Stimulated activated naive CD8-positive, alpha-beta T cell treated with anti-CD3 and anti-CD28 coated beads, Interleukin-15, Interleukin-2, amounts not matched to agents 100 U/mL and 50 U/mL, for 24 hours (primary cell): ENCODE data around the gene TWF2.
A peak's percentile ranks its signal among the peaks of the same experiment; 100 is the strongest.

Source experiments
- ATAC-seq: fragments of 150-1000 bp; cut with Tn5 transposase; one replicate; pipeline ENCODE4 v1.10.0; 2021
- DNase-seq: peaks from one replicate; pipeline ENCODE4 v3.0.0; 2021

Gene TWF2

DNA sequence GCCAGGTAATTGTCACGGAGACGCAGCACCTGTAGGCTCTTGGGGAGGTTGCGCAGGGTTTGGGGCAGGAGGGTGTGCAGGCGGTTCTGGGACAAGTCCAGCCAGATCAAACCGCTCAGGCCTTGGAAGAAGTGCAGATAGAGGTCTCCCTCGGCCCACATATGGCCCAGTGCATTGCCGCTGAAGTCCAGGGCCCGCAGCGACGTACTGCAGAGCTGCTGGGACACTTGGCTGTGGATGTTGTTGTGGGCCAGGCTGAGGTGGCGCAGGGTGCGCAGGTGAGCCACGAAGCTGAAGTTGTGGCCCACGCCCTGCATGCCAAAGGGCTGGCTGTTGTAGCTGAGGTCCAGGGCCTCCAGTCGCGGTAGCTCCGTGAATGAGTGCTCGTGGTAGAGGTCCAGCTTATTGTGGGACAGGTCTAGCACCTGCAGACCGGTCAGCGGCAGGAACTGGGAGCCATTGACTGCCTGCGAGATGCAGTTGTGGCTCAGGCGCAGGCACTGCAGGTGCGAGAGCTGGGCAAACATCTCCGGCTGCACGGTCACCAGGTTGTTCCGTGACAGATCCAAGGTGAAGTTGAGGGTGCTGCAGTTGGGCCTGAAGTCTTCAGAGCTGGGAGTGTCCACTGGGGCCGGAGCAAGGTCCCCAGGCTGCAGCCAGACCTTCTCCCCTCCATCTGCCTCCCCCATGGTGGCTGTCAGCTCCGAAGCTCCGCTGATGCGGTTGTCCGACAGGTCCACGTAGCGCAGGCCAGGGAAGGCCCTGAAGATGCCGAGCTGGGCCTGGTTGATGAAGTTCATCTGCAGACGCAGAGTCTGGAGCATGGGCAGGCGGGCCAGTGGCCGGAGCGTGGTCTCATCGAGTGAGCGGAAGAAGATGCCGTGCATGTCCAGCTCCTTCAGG, 16.4 kb downstream of the TWF2 start:
- no peak for ATAC-seq
- no peak for DNase-seq

GRCh38 chr3:52221563-52222318, 17.2 kb downstream of the TWF2 start:
- no peak for DNase-seq
- ATAC-seq: no peak

- ATAC-seq (no peak), DNase-seq (no peak)
Observed at GRCh38 chr3:52221141-52221562, 17.8 kb downstream of the TWF2 start.

DNA sequence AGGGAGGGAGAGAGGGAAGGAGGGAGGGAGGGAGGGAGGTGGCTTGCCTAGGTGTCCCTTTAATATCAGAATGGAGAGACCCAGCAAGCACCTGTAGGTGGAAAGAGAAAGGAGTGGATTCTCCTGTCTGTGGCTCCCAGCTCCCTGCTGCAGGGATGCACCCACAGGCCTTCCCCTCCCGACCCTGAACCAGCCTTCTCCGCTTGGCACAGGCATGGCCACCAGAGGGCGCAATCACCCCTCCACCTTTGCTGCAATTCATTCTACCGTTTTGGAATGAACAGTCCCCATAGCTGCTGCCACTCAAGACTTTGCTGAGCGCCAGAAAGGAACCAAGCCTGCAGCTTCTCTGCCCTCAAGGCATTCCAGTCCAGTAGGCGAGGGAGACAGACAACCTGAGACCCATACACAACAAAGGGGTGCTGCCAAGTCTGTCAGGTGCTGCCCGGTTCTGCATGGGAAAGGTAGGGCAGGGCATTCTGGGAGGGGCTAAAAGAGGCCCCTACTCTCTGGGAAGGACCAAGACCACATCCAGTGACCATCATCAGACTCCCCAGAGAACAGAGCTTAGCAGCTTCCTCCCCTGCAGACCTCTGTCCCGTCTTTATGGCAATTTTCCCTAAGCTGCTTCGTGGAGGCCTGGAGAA, 18.5 kb downstream of the TWF2 start:
- DNase-seq (peak; percentile 93), ATAC-seq (peak; percentile 63)

DNA sequence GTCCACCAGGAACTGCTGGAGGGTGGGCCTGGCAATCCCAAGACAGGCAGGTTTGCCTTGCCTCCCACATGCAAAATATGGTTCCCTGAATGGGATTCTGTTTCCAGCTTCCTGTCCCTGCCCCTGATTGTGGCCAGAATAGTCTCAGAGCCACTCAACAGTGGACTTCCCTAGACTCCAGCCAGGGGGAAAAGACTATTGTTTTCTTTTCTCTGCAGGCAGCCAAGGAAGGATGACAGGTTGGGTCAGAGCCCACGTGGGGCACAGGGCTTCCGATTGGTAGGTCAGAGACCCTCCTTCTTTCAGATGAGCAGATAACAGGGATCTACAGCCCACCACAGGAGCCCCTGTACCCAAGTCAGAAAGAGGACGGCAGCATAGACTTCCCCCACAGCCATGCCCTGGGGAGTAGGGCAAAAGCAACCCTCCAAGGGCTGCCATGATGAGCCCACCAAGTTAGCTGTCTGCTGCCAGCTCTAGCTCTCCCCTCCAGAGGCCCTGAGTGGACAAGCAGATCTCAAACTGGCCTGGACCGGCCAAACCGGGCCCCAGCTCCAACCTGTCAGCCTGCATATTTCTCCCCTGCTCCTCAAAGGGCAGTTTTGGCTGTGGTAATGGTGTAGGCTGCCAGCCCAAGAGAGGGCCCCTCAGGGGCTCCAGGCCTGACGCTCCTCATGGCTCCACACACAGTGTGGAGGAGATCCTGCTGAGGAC, 19.9 kb downstream of the TWF2 start:
- DNase-seq (no peak), ATAC-seq (no peak)

GRCh38 chr3:52218454-52218853, 20.5 kb downstream of the TWF2 start:
- DNase-seq: peak; percentile 52
- ATAC-seq: no peak

- DNase-seq (no peak), ATAC-seq (no peak)
Observed at GRCh38 chr3:52218026-52218425, 20.9 kb downstream of the TWF2 start.

- DNase-seq (no peak), ATAC-seq (no peak)
Observed at GRCh38 chr3:52217409-52217805, 21.6 kb downstream of the TWF2 start.

- peak; percentile 57 for ATAC-seq
- no peak for DNase-seq
Observed at GRCh38 chr3:52216585-52217408, 22.2 kb downstream of the TWF2 start.

- DNase-seq: no peak
- no peak for ATAC-seq
Observed at GRCh38 chr3:52215351-52215750, 23.6 kb downstream of the TWF2 start.

DNA sequence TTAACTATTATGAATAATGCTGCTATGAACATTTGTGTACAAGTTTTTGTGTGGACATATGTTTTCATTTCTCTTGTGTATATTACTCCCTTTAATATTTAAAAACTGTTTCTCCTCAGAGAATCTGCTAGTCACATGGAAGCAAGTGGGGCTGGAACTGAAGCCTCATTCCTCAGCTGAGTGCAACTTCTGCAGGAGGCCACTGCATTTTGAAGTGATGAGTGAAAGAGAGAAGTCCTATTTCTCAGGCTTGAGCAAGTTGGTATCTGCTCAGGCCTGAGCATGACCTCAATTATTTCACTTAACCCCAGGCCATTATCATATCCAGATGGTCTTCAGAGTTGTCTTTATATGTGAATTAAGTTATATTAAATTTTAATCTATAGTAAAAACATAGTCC, 25.1 kb downstream of the TWF2 start:
- no peak for DNase-seq
- ATAC-seq: no peak

- no peak for ATAC-seq
- no peak for DNase-seq
Observed at GRCh38 chr3:52213005-52213404, 26.0 kb downstream of the TWF2 start.

- ATAC-seq (no peak), DNase-seq (no peak)
Observed at GRCh38 chr3:52211268-52211891, 27.6 kb downstream of the TWF2 start.

DNA sequence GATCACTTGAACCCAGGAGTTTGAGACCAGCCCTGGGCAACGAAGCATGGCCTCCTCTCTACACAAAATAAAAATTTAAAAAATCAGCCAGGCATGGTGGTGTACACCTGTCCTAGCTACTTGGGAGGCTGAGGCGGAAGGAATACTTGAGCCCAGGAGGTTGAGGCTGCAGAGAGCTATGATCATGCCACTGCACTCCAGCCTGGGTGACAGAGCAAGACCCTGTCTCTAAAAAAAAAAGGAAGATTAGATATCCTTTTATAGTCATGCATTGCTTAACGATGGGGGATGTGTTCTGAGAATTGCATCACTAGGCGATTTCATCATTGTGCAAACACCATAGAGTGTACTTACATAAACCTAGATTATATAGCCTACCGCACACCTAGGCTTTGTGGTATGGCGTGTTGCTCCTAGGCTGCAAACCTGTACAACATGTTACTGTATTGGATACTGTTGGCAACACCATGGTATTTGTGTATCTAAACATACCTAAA, 28.4 kb downstream of the TWF2 start:
- DNase-seq (no peak), ATAC-seq (no peak)

GRCh38 chr3:52210037-52210436, 28.9 kb downstream of the TWF2 start:
- DNase-seq: no peak
- ATAC-seq: no peak

DNA sequence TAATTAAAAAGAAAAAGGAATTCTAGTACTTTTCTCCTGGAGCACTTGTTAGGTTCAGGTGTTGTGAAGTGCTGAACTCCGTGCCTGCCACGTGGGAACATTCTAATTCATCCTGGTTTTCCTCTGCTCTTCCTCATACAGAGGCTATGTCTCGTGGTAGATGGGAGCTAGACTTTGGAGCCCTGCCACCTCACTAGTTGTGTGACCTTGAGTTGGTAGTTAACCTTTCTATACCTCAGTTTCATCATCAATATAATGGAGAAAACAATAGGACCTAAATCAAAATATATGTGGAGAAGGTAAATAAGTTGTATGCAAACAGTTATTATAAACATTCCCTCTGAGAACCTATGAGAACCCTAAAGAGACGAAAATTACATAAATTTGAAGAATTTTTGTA, 30.4 kb downstream of the TWF2 start:
- ATAC-seq (no peak), DNase-seq (no peak)

DNA sequence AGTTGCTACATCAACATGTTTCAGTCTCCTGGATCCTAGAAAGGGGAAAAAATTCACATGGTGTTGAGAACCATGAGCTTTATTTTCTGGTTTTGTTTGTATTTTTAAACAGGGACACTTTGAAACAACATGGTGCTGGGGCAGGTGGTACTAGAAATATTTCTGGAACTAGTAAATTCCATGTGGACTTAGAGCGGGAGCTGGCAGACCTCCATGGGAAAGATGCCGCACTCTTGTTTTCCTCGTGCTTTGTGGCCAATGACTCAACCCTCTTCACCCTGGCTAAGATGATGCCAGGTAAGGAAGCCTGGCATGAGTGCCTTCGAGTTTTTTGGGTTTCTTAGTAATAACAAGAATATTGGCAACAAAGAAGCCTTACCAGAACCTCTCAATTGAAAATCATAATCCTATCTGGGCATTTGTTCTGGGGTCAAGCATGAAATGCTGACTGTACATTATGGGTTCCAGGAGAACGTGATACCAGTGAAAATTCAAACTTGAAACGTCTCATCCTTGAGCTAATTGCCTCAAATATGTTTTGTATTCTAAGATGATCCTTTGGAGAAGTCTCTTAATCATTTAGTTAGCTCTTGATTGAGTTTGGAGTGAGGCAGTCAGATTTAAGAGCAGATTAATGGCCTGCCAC, 33.1 kb downstream of the TWF2 start:
- no peak for DNase-seq
- no peak for ATAC-seq

GRCh38 chr3:52204337-52205073, 34.5 kb downstream of the TWF2 start:
- peak; percentile 55 for ATAC-seq

DNA sequence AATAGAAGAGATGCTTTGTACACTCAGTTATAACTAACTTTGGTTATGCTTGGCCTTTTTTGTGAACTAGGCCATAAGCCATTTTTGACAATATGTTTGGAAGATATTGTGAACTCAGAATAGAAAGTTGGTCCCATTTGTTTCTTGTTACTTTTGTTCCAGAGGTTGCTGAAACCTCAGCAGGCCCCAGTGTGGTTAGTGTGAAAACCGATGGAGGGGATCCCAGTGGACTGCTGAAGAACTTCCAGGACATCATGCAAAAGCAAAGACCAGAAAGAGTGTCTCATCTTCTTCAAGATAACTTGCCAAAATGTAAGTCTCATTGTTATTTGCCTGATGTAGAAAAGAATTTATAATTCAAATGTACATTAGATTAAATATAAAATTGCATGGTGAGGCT, 35.3 kb downstream of the TWF2 start:
- DNase-seq (no peak), ATAC-seq (no peak)

More at GRCh38 chr3:52204337-52205073, 34.5 kb downstream of the TWF2 start:
- DNase-seq: no peak
